Erythroblast (primary cell): ENCODE data around the gene ITPR1.

Source experiments
- GATA1 ChIP-seq: IDR thresholded peaks from 2 replicates; pipeline ENCODE4 v1.6.1; 2011; ENCODE audit warnings: low read depth, mild to moderate bottlenecking, control low read depth, low read length, moderate library complexity
- POLR2A ChIP-seq: IDR thresholded peaks from 2 replicates; pipeline ENCODE4 v1.6.1; 2011; ENCODE audit warnings: mild to moderate bottlenecking, low read length

- TF ChIP-seq POLR2A (no peak), GATA1 (no peak)
Measured at GRCh38 chr3:4818986-4819693, 326.0 kb downstream of the ITPR1 start.
